Keratinocyte (primary cell): ENCODE measurements around the gene IL17C.

Experiments
- CTCF ChIP-seq, 3 experiments: IDR thresholded peaks in 1 of 3; conservative IDR thresholded peaks in 1 of 3; optimal IDR thresholded peaks in 1 of 3; 2 replicates in 2 of 3; 3 replicates in 1 of 3; pipeline versions ENCODE3 to v1.5.1; 2011; ENCODE audit warnings: low read length in 3 of 3, mild to moderate bottlenecking in 3 of 3, moderate library complexity in 2 of 3, control low read depth in 1 of 3, inconsistent platforms in 1 of 3; ENCODE audit not compliant: insufficient read depth in 2 of 3; ENCODE audit errors: extremely low read depth in 1 of 3
- EZH2 ChIP-seq: IDR thresholded peaks from one replicate; pipeline ENCODE4 v1.6.1; 2012; ENCODE audit warnings: inconsistent platforms, mild to moderate bottlenecking, low read length, moderate library complexity

GRCh38 chr16:88661468-88661867 lies 23.1 kb downstream of the IL17C start:
- TF ChIP-seq CTCF (optimal IDR thresholded peaks at IDR 0.05 in 1 of 3, IDR thresholded peaks at IDR 0.05 in 1 of 3, conservative IDR thresholded peaks at IDR 0.05 in 1 of 3; ENCODE audit: extremely low read depth in 1 of 3, insufficient read depth in 2 of 3, low read length in 3 of 3), result no peak
- no peak for TF ChIP-seq EZH2
